GM21576 (cell line): Measurements from ENCODE around the gene TATDN2.

Experiments
- ATAC-seq: cut with Tn5 transposase; IDR thresholded peaks from one replicate; pipeline ENCODE4 v1.9.1; 2021; ENCODE audit warnings: mild to moderate bottlenecking, moderate library complexity; ENCODE audit not compliant: unreplicated experiment

The TATDN2 gene

GRCh38 chr3:10248184-10248983 lies at the start of gene TATDN2:
Gene TATDN2 (plus strand): TSS chr3:10248459. CDS start chr3:10249201, 742 bp downstream.
- peak; percentile 96 for ATAC-seq

GRCh38 chr3:10198761-10199649 lies 49.3 kb upstream of the TATDN2 start:
- ATAC-seq = peak; percentile 71

GRCh38 chr3:10204921-10205320 lies 43.3 kb upstream of the TATDN2 start:
- no peak for ATAC-seq

GRCh38 chr3:10205451-10206165 lies 42.7 kb upstream of the TATDN2 start:
- no peak for ATAC-seq

GRCh38 chr3:10206166-10206511 lies 42.1 kb upstream of the TATDN2 start:
- no peak for ATAC-seq

- ATAC-seq = no peak
Observed at GRCh38 chr3:10213156-10213792, 35.0 kb upstream of the TATDN2 start.

- ATAC-seq = no peak
Observed at GRCh38 chr3:10215578-10216368, 32.5 kb upstream of the TATDN2 start.

- ATAC-seq = no peak
Observed at GRCh38 chr3:10217359-10217758, 30.9 kb upstream of the TATDN2 start.

- no peak for ATAC-seq
Observed at GRCh38 chr3:10219737-10220136, 28.5 kb upstream of the TATDN2 start.

GRCh38 chr3:10223676-10224639 lies 24.3 kb upstream of the TATDN2 start:
- ATAC-seq = peak; percentile 55

- peak; percentile 38 for ATAC-seq
Observed at GRCh38 chr3:10224794-10225665, 23.2 kb upstream of the TATDN2 start.

- no peak for ATAC-seq
Observed at GRCh38 chr3:10226293-10226692, 22.0 kb upstream of the TATDN2 start.

GRCh38 chr3:10228248-10228950 lies 19.9 kb upstream of the TATDN2 start:
- ATAC-seq = no peak

- ATAC-seq = no peak
Observed at GRCh38 chr3:10229576-10229975, 18.7 kb upstream of the TATDN2 start.

- no peak for ATAC-seq
Observed at GRCh38 chr3:10232137-10232536, 16.1 kb upstream of the TATDN2 start.

- ATAC-seq = no peak
Observed at GRCh38 chr3:10233988-10234387, 14.3 kb upstream of the TATDN2 start.

- ATAC-seq = no peak
Observed at GRCh38 chr3:10234526-10235230, 13.6 kb upstream of the TATDN2 start.
